GM20431 (cell line): ENCODE measurements around the gene ANP32E.

Experiments used
- in situ Hi-C: fragments of 300-500 bp; cut with MseI, MboI; formaldehyde crosslinking; loops from one replicate; pipeline ENCODE4 v1.15.0; 2020; ENCODE audit warnings: low sequenced_read_pairs; ENCODE audit not compliant: unreplicated experiment

The ANP32E gene

GRCh38 chr1:150179867-150180266 is 56.0 kb downstream of the ANP32E start:
- in situ Hi-C loops: loop anchor here (25.0 kb wide), 1 partner anchor 243 kb away; the partner anchor contains the start of genes MTMR11 and SF3B4

- in situ Hi-C loops: loop anchor here (25.0 kb wide), 1 partner anchor 241 kb away; the partner anchor contains the start of genes MTMR11 and SF3B4
Observed at GRCh38 chr1:150178548-150178947, 57.4 kb downstream of the ANP32E start.

GRCh38 chr1:150176593-150176992 is 59.3 kb downstream of the ANP32E start:
- in situ Hi-C loops: loop anchor here (25.0 kb wide), 1 partner anchor 239 kb away; the partner anchor contains the start of genes MTMR11 and SF3B4

GRCh38 chr1:150173141-150173585 is 62.7 kb downstream of the ANP32E start:
- in situ Hi-C loops: no loop called here

- in situ Hi-C loops: no loop called here
Observed at GRCh38 chr1:150171801-150172200, 64.1 kb downstream of the ANP32E start.

GRCh38 chr1:150168960-150169601 is 66.8 kb downstream of the ANP32E start:
- in situ Hi-C loops: loop anchor here (10.0 kb wide), 1 partner anchor 94 kb away; no protein-coding TSS in a partner anchor
